ENCODE results near the gene PPARD.

- TF ChIP-seq EZH2phosphoT487 (IDR thresholded peaks at IDR 0.05; ENCODE audit: insufficient read depth, low read depth) (no peak), EZH2 (IDR thresholded peaks at IDR 0.05; ENCODE audit: insufficient read depth, poor library complexity, severe bottlenecking) (no peak)
These were observed 23.3 kb downstream of the PPARD start for GRCh38 chr6:35365594-35366203.
